ENCODE measurements around the gene ERGIC2.
"Not testable (repeated sequence)": the region's sequence is repeated elsewhere in the genome, so short reads cannot be mapped to it uniquely, and the experiment has no call there.

Gene ERGIC2

GRCh38 chr12:29396774-29397173 lies 15.8 kb upstream of the ERGIC2 start:
- no peak for TF ChIP-seq ESRRG (CRISPR knock-in tag; IDR thresholded peaks at IDR 0.05)
- TF ChIP-seq OSR1 (CRISPR knock-in tag; IDR thresholded peaks at IDR 0.05), result no peak
- TF ChIP-seq ZNF8 (CRISPR knock-in tag; IDR thresholded peaks at IDR 0.05), result no peak
- TF ChIP-seq BACH2 (CRISPR knock-in tag; IDR thresholded peaks at IDR 0.05; ENCODE audit: borderline replicate concordance), result no peak
- no peak for TF ChIP-seq CREB5 (CRISPR knock-in tag; IDR thresholded peaks at IDR 0.05; ENCODE audit: low read depth)
- TF ChIP-seq, protein P1, sequence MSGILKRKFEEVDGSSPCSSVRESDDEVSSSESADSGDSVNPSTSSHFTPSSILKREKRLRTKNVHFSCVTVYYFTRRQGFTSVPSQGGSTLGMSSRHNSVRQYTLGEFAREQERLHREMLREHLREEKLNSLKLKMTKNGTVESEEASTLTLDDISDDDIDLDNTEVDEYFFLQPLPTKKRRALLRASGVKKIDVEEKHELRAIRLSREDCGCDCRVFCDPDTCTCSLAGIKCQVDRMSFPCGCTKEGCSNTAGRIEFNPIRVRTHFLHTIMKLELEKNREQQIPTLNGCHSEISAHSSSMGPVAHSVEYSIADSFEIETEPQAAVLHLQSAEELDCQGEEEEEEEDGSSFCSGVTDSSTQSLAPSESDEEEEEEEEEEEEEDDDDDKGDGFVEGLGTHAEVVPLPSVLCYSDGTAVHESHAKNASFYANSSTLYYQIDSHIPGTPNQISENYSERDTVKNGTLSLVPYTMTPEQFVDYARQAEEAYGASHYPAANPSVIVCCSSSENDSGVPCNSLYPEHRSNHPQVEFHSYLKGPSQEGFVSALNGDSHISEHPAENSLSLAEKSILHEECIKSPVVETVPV (CRISPR knock-in tag; IDR thresholded peaks at IDR 0.05), result no peak
- TF ChIP-seq, protein P2, sequence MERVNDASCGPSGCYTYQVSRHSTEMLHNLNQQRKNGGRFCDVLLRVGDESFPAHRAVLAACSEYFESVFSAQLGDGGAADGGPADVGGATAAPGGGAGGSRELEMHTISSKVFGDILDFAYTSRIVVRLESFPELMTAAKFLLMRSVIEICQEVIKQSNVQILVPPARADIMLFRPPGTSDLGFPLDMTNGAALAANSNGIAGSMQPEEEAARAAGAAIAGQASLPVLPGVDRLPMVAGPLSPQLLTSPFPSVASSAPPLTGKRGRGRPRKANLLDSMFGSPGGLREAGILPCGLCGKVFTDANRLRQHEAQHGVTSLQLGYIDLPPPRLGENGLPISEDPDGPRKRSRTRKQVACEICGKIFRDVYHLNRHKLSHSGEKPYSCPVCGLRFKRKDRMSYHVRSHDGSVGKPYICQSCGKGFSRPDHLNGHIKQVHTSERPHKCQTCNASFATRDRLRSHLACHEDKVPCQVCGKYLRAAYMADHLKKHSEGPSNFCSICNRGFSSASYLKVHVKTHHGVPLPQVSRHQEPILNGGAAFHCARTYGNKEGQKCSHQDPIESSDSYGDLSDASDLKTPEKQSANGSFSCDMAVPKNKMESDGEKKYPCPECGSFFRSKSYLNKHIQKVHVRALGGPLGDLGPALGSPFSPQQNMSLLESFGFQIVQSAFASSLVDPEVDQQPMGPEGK (CRISPR knock-in tag; IDR thresholded peaks at IDR 0.05; ENCODE audit: borderline replicate concordance), result no peak
- ATAC-seq, result no peak

DNA sequence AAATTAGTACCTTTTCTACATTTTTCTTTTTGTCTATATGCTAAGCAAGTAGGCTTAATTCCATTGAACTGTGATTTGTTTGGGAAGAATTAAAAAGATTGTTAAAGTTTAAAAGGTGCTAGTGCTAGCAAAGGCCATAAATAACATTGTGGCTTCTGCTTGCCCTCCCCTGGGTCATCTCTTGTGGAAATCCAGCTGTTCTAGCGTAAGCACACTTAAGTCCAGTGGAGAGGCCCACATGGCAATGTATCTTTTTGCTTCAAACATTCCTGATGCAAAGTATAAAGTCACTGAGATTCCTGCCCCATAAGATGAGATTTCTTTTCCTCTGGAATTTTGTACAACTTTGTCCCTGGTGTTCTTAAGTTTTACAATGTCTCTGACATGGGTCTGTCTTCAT lies 14.4 kb upstream of the ERGIC2 start:
- ATAC-seq, result no peak
- no peak for TF ChIP-seq ISL1 (CRISPR knock-in tag; IDR thresholded peaks at IDR 0.05)
- no peak for TF ChIP-seq RARB (CRISPR knock-in tag; IDR thresholded peaks at IDR 0.05)
- no peak for TF ChIP-seq SNAI2 (CRISPR knock-in tag; IDR thresholded peaks at IDR 0.05)
- no peak for TF ChIP-seq ESRRG (CRISPR knock-in tag; IDR thresholded peaks at IDR 0.05)
- no peak for TF ChIP-seq BACH2 (CRISPR knock-in tag; IDR thresholded peaks at IDR 0.05; ENCODE audit: borderline replicate concordance)
- no peak for TF ChIP-seq ZFP30 (CRISPR knock-in tag; IDR thresholded peaks at IDR 0.05)
- TF ChIP-seq ARNTL (CRISPR knock-in tag; IDR thresholded peaks at IDR 0.05; ENCODE audit: borderline replicate concordance, low read depth), result no peak
- no peak for TF ChIP-seq ZFP3 (CRISPR knock-in tag; IDR thresholded peaks at IDR 0.05)
- no peak for TF ChIP-seq ZNF8 (CRISPR knock-in tag; IDR thresholded peaks at IDR 0.05)
- TF ChIP-seq GLIS3 (CRISPR knock-in tag; IDR thresholded peaks at IDR 0.05), result no peak
- TF ChIP-seq CSDC2 (CRISPR knock-in tag; IDR thresholded peaks at IDR 0.05), result no peak
- TF ChIP-seq, protein P2 (CRISPR knock-in tag; IDR thresholded peaks at IDR 0.05; ENCODE audit: borderline replicate concordance), result no peak
- TF ChIP-seq ZNF565 (CRISPR knock-in tag; conservative IDR thresholded peaks at IDR 0.05; ENCODE audit: low read depth), result no peak

- not testable (repeated sequence) for ATAC-seq
Measured at GRCh38 chr12:29390419-29390818, 9.4 kb upstream of the ERGIC2 start.

GRCh38 chr12:29389295-29389919 lies 8.4 kb upstream of the ERGIC2 start:
- no peak for TF ChIP-seq ESRRG (CRISPR knock-in tag; IDR thresholded peaks at IDR 0.05)
- no peak for TF ChIP-seq ARNTL (CRISPR knock-in tag; IDR thresholded peaks at IDR 0.05; ENCODE audit: borderline replicate concordance, low read depth)
- TF ChIP-seq POU6F1 (CRISPR knock-in tag; IDR thresholded peaks at IDR 0.05; ENCODE audit: borderline replicate concordance, low read depth), result no peak
- no peak for TF ChIP-seq ZNF70 (CRISPR knock-in tag; IDR thresholded peaks at IDR 0.05)
- ATAC-seq, result no peak

DNA sequence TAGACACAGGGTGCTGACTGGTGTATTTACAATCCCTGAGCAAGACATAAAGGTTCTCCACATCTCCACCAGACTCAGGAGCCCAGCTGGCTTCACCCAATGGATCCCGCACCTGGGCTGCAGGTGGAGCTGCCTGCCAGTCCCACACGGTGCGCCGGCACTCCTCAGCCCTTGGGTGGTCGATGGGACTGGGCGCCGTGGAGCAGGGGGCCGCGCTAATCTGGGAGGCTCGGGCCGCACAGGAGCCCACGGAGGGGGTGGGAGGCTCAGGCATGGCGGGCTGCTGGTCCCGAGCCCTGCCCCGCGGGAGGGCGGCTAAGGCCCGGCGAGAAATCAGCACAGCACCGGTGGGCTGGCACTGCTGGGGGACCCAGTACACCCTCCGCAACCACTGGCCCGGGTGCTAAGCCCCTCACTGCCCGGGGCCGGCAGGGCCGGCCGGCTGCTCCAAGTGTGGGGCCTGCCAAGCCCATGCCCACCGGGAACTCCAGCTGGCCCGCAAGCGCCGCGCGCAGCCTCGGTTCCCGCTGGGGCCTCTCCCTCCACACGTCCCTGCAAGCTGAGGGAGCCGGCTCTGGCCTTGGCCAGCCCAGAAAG lies 5.2 kb upstream of the ERGIC2 start:
- ATAC-seq, result not testable (repeated sequence)

- ATAC-seq, result not testable (repeated sequence)
Measured at GRCh38 chr12:29385194-29385593, 4.2 kb upstream of the ERGIC2 start.
